Epithelial cell of esophagus (primary cell): ENCODE data around the gene CYB5R3.

Experiments
- DNase-seq: peaks from one replicate; pipeline ENCODE4 v3.0.0; 2010; ENCODE audit warnings: low read depth
- H3K4me3 ChIP-seq: 2 replicates; pipeline ENCODE4 v1.5.1; 2011; ENCODE audit warnings: mild to moderate bottlenecking, low read length, control low read depth
- TF ChIP-seq, protein P1 (sequence below): IDR thresholded peaks from 2 replicates; pipeline ENCODE4 v1.5.1; 2011; ENCODE audit warnings: low read depth, mild to moderate bottlenecking, low read length, control low read depth, inconsistent platforms; ENCODE audit not compliant: insufficient read depth; ENCODE audit errors: missing control alignments

Gene CYB5R3

DNA sequence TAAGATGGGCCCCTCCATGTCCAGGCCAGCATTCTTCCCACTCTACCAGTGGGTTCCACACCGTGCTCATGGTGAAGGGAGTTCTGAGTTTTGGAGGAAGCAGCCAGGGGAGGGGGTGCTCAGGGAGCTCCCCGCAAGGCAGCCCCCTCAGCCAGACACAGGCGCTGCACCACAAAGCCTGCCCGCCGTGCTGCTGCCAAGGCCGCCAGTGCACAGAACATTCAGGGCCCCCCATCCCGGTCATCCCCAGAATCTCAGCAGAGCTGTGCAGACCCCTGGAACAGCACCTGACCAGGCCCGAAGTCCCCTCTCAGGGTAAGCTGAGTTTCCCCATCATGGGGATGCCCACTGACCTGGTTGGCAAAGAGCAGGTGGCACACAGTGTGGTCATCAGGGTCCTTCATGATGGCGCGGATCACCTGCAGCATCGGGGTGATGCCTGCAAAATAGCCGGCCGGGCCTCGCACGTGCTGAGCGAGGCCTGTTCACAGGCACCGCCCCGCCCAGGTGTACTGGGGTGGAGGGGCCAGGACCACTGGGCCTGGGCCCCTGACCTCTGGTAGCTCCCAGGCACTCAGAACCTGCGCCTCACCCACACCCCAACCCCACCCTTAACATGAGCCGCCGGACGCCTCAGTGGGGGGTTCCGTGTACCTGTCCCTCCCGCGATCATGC lies 22.1 kb downstream of the CYB5R3 start:
- TF ChIP-seq, protein P1, sequence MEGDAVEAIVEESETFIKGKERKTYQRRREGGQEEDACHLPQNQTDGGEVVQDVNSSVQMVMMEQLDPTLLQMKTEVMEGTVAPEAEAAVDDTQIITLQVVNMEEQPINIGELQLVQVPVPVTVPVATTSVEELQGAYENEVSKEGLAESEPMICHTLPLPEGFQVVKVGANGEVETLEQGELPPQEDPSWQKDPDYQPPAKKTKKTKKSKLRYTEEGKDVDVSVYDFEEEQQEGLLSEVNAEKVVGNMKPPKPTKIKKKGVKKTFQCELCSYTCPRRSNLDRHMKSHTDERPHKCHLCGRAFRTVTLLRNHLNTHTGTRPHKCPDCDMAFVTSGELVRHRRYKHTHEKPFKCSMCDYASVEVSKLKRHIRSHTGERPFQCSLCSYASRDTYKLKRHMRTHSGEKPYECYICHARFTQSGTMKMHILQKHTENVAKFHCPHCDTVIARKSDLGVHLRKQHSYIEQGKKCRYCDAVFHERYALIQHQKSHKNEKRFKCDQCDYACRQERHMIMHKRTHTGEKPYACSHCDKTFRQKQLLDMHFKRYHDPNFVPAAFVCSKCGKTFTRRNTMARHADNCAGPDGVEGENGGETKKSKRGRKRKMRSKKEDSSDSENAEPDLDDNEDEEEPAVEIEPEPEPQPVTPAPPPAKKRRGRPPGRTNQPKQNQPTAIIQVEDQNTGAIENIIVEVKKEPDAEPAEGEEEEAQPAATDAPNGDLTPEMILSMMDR: no peak
- H3K4me3 ChIP-seq: no peak overlapping the region
- DNase-seq: no peak

- DNase-seq: no peak
- TF ChIP-seq, protein P1: no peak
- no peak overlapping the region for H3K4me3 ChIP-seq
These were observed 22.8 kb downstream of the CYB5R3 start for GRCh38 chr22:42626431-42626830.

GRCh38 chr22:42625416-42625815 lies 23.8 kb downstream of the CYB5R3 start:
- no peak overlapping the region for H3K4me3 ChIP-seq
- no peak for DNase-seq
- TF ChIP-seq, protein P1: no peak

DNA sequence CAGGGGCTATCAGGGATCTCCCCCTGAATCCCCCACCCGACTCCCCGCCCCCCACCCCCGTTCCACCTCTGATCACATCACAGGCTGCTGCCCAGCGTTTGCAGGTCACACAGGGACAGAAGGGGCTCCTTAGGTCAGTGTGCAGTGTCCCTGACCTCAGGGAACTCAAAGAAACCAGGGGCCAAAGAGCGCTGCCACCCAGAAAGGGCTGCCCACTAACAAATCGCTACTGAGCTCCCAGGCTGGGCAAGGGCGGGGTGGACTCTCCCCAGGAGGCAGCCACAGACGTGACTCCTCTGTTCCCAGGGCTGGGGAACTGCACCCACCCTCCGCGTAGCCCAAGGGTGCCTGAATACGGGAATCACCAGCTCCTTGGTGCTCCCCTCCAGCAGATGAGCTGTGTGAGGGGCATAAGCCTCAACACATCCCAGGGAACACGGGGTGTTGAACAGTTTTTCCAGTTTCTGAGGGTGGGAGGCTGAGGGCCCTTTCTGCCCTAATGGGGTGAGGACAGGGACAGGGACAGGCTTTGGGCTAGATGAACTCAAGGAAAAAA lies 24.6 kb downstream of the CYB5R3 start:
- H3K4me3 ChIP-seq: no peak overlapping the region
- TF ChIP-seq, protein P1: no peak
- DNase-seq: no peak

- H3K4me3 ChIP-seq: no peak overlapping the region
- TF ChIP-seq, protein P1: no peak
- no peak for DNase-seq
These were observed 25.3 kb downstream of the CYB5R3 start for GRCh38 chr22:42623756-42624441.

GRCh38 chr22:42623301-42623751 lies 25.9 kb downstream of the CYB5R3 start:
- DNase-seq: no peak
- TF ChIP-seq, protein P1: no peak
- no peak overlapping the region for H3K4me3 ChIP-seq
